GM21528 (cell line): ENCODE data around the gene SLC5A6.
"Not testable (repeated sequence)": the region's sequence is repeated elsewhere in the genome, so short reads cannot be mapped to it uniquely, and the experiment has no call there.

ENCODE experiments used
- ATAC-seq: cut with Tn5 transposase; IDR thresholded peaks from one replicate; pipeline ENCODE4 v1.9.1; 2021; ENCODE audit warnings: mild to moderate bottlenecking, moderate library complexity; ENCODE audit not compliant: unreplicated experiment, low FRiP score

SLC5A6 gene

DNA sequence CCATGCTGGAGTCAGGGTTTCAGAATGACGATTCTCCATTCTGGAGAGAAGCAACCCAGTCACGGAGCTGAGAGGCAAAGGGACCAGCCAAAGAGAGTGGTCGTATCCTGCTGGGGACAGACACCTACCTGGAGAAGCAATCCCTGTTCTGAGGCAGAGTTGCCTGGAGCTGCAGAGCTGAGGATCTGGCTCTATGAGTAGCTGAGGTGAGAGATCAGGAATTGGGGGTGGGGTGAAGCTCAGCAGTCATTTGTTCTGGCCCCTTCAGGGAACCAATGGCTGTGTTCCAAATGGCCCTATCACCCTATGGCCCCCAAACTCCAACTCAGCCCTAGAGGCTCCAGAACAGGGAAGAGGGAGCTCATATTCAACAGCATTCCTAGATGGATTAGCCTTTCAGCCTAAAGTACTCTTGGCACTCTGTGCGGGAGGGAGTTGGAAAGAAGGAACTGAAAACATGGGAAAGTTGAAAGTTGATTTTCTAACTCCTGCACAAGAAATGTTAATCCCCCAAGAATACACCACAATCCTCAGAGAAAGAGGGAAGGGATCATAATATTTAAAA is 3.5 kb downstream of the SLC5A6 start:
- no peak for ATAC-seq

DNA sequence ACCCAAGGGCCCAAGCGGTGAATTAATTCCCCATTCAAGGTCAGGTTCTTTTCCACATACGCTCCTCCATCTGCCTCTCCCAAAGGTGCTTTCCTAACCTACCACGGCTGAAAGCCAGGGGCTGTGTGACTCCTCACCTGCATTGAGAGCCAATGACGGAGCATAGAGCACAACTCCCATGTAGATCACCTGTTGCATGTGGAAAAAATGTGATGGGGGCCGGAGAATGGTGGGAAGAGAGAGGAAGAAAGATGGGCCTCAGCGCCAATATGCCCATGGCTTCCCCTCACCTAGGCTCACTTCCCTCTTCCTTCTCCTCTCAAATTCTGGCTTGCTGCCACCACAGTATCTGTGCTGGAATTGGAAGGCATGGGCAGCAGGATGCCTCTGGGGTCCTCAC is 5.7 kb downstream of the SLC5A6 start:
- no peak for ATAC-seq

DNA sequence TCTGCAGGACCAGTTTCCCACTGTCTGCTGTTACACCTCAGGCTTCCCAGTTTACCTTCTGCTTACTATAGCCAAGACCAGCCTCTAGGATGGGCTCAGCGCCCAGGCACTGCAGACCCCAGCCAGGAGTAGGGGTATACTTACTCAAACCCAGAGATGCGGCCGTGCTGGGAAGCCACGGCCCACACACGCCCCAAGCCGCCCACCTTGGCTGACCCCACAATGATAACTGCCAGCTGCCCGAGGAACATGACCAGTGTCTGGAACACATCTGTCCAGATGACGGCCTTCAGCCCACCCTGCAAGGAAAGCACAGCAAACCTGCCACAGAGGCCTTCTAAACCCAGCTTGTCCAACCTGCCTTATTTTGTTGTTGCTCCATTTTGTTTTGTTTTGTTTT is 6.9 kb downstream of the SLC5A6 start:
- no peak for ATAC-seq

DNA sequence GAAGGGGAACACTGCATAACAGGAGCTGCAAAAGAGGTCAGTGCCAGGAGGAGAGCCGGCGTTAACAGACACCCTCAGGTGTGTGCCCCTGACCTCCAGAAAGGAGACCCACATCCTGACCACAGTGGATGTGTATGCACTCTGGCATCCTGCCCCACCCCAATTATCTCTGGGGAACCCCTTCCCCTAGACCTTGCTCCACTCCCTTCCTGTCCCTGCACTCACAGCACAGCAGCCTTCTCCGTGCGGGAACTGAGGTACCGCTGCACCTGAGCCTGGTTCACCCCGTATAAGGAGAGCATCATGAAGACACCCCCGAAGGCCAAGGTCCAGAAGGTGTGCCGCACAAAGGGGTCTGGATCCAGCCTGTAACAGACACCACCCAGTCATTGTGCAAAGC is 7.5 kb downstream of the SLC5A6 start:
- ATAC-seq = no peak

GRCh38 chr2:27203741-27204140 is 8.3 kb downstream of the SLC5A6 start:
- no peak for ATAC-seq

GRCh38 chr2:27202854-27203253 is 9.2 kb downstream of the SLC5A6 start:
- ATAC-seq = no peak

DNA sequence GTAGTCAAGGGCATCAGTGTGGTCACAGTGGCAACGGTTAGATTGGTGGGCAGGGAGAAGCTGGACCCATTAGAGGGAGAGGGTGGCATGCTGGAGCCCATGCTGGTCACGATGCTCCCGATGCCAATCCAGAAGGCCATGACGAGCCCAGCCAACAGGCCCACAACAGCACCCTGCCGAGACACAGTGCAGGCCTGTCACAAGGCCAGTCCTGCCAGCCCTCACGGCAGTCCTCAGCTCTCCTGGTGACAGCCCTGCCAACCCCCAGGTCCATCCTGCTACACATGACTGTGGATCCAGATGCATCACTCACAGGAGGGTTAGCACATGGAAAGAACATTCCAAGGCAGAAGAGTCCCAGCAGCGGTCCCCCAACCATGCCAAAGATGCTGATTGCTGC is 10.4 kb downstream of the SLC5A6 start:
- no peak for ATAC-seq

- ATAC-seq = no peak
Observed at GRCh38 chr2:27199241-27199640, 12.8 kb downstream of the SLC5A6 start.

DNA sequence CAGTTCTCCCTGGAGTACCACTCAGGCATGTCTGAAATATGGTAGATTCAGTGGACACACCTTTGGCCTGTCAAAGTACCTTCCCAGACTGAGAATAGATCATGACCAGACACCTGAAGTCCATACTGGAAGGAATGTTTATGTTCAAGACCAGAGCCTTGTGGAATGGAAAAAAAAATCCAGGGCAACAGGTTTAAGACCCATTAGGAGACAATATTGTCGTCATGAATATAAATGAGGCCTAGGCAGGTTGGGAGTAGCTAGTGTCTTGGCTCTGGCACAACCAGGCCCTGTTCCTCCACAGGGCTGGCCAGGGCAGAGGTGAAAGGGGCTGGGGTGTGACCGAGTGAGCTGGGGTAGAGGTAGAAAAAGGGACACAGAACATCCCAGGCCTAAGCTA is 13.4 kb downstream of the SLC5A6 start:
- ATAC-seq = no peak

DNA sequence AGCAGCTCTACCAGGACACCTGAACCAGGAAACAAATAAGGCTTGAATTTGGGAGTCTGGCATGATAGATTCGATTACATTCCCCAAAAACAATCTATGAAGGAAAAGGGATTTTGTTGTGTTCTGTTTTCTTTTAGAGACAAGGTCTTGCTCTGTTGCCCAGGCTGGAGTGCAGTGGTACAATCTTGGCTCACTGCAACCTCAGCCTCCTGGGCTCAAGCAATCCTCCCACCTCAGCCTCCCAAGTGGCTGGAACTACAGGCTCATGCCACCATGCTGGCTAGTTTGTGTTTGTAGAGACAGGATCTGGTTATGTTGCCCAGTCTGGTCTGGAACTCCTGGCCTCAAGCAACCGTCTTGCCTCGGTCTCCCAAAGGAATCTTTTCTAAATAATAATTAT is 14.0 kb downstream of the SLC5A6 start:
- ATAC-seq = not testable (repeated sequence)

DNA sequence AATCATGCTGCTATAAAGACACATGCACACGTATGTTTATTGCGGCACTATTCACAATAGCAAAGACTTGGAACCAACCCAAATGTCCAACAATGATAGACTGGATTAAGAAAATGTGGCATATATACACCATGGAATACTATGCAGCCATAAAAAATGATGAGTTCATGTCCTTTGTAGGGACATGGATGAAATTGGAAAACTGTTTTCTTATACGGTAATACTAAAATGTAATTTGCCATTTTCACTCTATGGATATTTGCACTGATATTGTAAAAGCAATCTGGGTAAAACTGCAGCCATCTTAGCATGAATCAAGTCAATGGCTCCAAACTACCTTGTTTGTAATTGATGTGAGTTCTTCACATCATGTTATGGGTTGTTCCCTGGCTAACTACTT is 16.3 kb downstream of the SLC5A6 start:
- ATAC-seq = not testable (repeated sequence)

DNA sequence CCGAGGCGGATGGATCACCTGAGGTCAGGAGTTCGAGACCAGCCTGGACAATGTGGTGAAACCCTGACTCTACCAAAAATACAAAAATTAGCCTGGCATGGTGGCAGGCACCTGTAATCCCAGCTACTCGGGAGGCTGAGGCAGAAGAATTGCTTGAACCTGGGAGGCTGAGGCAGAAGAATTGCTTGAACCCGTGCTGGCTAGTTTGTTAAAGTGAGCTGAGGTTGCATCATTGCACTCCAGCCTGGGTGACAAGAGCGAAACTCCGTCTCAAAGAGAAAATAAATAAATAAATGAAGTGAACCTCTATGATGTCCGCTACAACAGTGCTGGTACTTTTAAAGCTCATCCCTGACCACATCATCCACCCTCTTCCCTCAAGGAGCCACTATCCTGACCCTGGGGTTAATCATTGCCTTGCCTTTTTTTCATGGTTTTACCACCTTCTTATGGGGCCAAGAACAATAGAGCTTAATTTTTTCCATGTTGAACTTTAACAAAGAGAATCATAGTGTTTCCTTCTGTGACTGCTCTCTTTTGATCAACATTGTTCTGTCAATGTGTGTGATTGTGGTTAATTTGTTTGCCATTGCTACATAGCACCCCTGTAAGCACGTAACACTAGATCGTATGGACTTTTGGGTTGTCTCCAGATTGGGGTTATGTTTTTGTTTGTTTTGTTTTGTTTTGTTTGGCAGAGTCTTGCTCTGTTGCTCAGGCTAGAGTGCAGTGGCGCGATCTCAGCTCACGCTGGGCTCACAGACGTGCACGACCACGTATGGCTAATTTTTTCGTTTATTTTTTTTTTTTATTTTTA is 17.3 kb downstream of the SLC5A6 start:
- no peak for ATAC-seq

- no peak for ATAC-seq
Observed at GRCh38 chr2:27191070-27191829, 20.8 kb downstream of the SLC5A6 start.

- ATAC-seq = no peak
Observed at GRCh38 chr2:27189989-27190388, 22.1 kb downstream of the SLC5A6 start.

GRCh38 chr2:27186613-27187345 is 25.3 kb downstream of the SLC5A6 start:
- no peak for ATAC-seq

DNA sequence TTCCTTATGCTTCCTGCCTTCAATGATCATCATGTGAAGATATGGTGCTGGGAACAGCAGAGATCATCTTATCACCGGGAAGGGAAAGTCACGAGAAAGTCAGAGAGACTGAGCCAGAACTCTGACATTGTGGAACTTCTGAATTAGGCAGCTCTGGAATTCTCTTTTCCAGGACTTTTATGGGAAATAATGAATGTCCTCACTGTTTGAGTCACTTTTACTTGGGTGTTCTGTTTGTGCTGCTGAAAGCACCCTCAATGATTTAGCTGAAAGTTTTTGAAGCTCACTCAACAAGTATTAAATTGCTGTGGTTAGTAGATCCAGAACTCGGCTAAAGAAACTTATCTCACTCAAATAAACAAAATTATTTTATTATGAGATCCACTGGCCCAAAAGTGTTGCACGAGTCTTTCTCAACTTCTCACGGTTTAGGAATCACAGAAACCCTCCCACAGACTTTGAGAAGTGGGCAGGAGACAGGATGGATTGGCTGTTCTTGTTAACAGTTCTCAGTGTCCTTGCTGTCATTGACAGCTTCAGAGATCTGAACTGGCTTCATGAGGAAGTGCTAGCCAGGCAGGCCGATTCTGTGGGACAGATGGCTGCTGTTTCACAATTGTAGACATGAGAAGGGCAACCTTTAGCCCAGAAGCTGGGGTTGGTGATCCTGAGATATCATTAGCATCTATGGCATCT is 26.6 kb downstream of the SLC5A6 start:
- ATAC-seq = no peak

- ATAC-seq = no peak
Observed at GRCh38 chr2:27184115-27184514, 28.0 kb downstream of the SLC5A6 start.

- ATAC-seq = no peak
Observed at GRCh38 chr2:27182346-27182745, 29.7 kb downstream of the SLC5A6 start.

DNA sequence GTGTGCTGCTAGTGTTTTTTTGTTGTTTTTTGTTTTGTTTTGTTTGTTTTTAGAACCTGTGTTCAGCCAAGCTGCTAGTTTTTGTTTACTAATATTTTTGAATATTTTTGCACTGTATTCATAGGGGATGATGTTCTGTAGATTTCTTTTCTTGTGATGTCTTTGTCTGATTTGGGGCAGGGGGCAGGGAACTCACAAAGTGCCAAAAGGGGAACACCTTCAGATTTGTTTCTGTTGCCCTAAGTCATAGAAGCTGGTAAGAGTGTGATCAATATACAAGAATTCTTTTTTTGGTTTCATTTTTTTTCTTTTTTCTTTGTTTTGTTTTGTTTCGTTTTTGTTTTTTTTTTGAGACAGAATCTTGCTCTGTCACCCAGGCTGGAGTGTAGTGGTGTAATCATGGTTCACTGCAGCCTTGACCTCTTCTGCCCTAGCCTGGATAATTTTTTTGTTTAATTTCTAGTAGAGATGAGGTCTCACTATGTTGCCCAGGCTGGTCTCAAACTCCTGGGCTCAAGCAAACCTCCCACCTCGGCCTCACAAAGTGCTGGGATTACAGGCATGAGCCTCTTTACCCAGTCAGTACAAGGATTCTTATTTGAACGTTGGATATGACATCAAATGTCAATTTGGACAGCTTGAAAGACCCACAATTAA is 32.6 kb downstream of the SLC5A6 start:
- ATAC-seq = no peak

- no peak for ATAC-seq
Observed at GRCh38 chr2:27178469-27178868, 33.6 kb downstream of the SLC5A6 start.
